HUES6 (cell line): Measurements from ENCODE around the gene CDK14.

ENCODE experiments used
- H3K27ac ChIP-seq: 2 replicates; pipeline ENCODE4 v1.7.0; 2013; ENCODE audit warnings: low read depth, mild to moderate bottlenecking, low read length, inconsistent platforms
- H3K27me3 ChIP-seq: 2 replicates; pipeline ENCODE4 v1.6.1; 2013; ENCODE audit warnings: low read length; ENCODE audit not compliant: control insufficient read depth, insufficient read depth
- H3K36me3 ChIP-seq: 2 replicates; pipeline ENCODE4 v1.6.1; 2013; ENCODE audit warnings: low read length; ENCODE audit not compliant: control insufficient read depth, insufficient read depth
- H3K4me1 ChIP-seq: 2 replicates; pipeline ENCODE4 v1.6.1; 2013; ENCODE audit warnings: low read length; ENCODE audit not compliant: control insufficient read depth, insufficient read depth
- H3K4me3 ChIP-seq: 2 replicates; pipeline ENCODE4 v1.5.1; 2013; ENCODE audit warnings: low read depth, low read length
- H3K9ac ChIP-seq: one replicate; pipeline ENCODE4 v1.6.1; 2013; ENCODE audit warnings: mild to moderate bottlenecking, low read length
- H3K9me3 ChIP-seq: 2 replicates; pipeline ENCODE4 v1.6.1; 2013; ENCODE audit warnings: low read depth, low read length; ENCODE audit not compliant: control insufficient read depth, insufficient read depth

The CDK14 gene

DNA sequence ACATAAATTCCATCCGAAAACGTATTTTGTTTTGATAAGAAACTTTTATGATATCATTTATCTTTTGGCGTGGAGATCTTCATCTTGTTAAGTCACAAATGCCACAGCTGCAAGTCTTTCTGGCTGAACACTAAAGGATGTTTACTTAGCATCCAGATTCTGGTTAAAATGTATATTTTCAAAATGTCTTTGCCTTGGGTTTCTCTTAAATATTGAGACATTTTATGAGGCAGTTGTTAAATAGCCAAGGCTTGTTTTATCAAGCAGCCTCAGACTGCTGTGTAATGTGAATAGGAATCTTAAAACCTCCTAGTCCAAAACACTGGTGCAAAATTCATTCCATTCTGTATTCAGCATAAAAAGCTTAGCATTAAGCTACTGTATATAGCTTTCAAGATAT, 531.8 kb downstream of the CDK14 start:
- no peak overlapping the region for H3K4me3 ChIP-seq
- no peak overlapping the region for H3K9ac ChIP-seq
- no peaks in the 10 kb centered on the region for H3K9me3 ChIP-seq
- peaks cover 16% of the 10 kb centered on the region for H3K4me1 ChIP-seq
- no peaks in the 10 kb centered on the region for H3K36me3 ChIP-seq
- no peaks in the 10 kb centered on the region for H3K27me3 ChIP-seq
- H3K27ac ChIP-seq: no peak overlapping the region

DNA sequence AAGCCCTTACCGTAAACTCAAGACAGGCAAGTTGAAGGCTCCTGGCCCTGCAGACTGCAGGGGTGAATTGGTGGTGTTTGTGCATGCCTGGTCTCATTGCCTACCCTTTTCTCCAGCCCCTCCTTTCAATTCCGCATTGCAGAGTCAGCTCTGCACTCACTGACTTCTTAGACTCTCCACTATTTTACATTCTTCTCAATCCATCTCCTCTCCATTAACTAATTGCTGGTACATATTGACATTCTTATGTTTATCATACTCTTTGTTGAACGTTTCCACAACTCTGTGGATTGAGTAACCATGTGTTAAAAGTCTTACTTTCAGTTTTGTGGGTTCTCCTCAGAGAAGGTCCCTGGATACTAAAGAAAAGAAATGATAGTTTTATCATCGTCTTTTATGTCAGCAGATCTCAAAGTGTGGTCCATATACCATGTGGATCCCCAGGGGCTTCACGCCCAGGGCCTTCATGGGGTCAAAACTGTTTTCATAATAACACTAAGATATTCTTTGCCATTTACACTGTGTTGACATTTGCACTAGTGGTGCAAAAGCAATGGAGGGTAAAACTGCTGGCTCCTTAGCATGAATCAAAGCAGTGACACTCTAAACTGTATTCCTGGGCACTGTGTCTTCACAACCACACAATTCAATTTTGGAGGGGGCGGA, 532.7 kb downstream of the CDK14 start:
- Histone ChIP-seq H3K9ac (no peak overlapping the region), H3K27ac (no peak overlapping the region), H3K4me3 (no peak overlapping the region)

DNA sequence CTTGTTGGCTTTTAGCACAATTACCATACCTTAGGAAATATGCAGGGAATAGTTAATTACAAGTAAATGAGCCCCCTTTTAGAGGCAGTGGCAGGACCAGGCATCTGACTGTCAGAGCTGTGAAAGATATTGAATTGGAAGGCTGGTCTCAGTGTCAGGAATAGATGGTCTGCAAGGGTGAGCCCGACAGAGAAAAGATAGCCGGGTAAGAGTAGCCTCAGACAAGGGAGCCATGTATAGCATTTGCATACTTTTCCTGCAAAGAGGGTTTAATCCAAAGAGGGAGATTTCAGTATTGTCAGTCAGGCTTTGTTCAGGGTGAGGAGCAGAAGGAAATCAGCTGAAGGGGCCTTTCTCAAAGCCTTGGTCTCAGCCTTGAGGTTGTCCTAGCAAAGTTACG, 539.2 kb downstream of the CDK14 start:
- Histone ChIP-seq H3K27ac (peak overlapping the region; percentile 58), H3K36me3 (no peaks in the 10 kb centered on the region), H3K4me3 (no peak overlapping the region), H3K4me1 (peaks cover 11% of the 10 kb centered on the region), H3K9ac (no peak overlapping the region), H3K27me3 (no peaks in the 10 kb centered on the region), H3K9me3 (no peaks in the 10 kb centered on the region)

More for the DNA sequence above, 532.7 kb downstream of the CDK14 start:
- peaks cover 16% of the 10 kb centered on the region for H3K4me1 ChIP-seq
- no peaks in the 10 kb centered on the region for H3K9me3 ChIP-seq
- H3K27me3 ChIP-seq: no peaks in the 10 kb centered on the region
- H3K36me3 ChIP-seq: no peaks in the 10 kb centered on the region

DNA sequence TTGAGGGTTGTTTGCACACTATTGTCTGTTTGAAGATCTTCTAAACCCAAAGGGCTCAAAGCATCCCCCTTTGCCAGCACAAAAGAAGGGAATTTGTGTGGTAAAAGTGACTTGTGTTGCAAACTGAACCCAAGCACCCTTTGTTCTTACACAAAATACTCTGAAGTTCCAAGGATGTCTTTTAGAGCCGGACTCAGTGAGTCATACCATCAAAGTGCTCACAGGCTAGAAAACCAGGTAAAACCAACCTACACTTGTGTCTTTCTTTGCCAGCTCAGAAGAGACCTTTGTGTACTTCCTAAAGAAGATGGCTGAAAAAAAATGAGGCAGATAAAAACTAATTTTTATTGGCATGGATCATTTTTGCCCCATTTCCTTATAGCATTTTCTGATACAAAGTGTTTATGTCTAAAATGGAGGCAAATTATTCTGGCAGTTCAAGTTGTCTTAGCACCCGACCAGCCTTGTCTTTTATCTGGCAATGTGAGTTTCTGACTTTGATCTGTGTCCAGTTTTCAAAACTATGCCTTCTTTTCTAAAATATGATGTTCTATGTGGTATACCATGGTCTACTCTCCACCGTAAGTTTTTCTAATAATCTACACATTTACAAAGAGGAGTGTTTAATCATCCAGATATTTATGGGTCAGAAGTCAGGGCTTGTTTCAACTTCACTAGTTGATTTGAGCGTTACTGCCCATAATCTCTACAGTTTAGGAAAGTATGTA, 539.7 kb downstream of the CDK14 start:
- H3K9me3 ChIP-seq: no peaks in the 10 kb centered on the region
- H3K36me3 ChIP-seq: no peaks in the 10 kb centered on the region
- no peak overlapping the region for H3K4me3 ChIP-seq
- H3K9ac ChIP-seq: no peak overlapping the region
- H3K27ac ChIP-seq: peak overlapping the region; percentile 58
- H3K4me1 ChIP-seq: peaks cover 11% of the 10 kb centered on the region
- no peaks in the 10 kb centered on the region for H3K27me3 ChIP-seq

DNA sequence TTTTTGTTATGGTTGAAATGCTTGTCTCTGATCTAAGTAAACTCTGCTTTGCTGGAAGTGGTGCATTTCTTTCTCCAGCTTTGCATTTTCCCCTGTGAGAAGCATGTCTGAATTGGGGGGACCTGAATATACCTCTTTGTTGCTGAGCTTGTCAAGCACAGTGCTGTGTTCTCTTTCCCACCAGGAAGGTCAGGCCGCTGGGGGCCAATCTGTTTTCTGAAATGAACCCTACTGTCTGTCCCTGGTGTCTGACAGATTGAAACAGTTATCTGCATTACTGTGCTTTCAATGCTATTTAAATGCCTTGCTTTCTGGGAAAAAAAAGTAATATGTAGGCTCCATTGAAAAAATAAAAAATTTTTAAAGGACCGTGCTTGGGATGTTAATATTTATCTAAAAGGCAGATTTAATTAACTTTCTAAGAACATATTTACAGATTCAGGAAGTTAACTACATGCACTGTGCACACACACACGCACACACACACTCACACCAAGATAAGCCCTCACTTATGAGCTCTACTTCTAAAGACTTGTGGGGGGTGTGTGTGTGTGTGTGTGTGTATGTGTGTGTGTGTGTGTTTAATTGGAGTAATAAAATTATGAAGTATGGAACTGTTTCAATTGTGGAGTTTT, 541.1 kb downstream of the CDK14 start:
- H3K27ac ChIP-seq: no peak overlapping the region
- H3K4me1 ChIP-seq: peaks cover 11% of the 10 kb centered on the region
- H3K36me3 ChIP-seq: no peaks in the 10 kb centered on the region
- H3K27me3 ChIP-seq: no peaks in the 10 kb centered on the region
- H3K9ac ChIP-seq: no peak overlapping the region
- no peak overlapping the region for H3K4me3 ChIP-seq
- H3K9me3 ChIP-seq: no peaks in the 10 kb centered on the region

DNA sequence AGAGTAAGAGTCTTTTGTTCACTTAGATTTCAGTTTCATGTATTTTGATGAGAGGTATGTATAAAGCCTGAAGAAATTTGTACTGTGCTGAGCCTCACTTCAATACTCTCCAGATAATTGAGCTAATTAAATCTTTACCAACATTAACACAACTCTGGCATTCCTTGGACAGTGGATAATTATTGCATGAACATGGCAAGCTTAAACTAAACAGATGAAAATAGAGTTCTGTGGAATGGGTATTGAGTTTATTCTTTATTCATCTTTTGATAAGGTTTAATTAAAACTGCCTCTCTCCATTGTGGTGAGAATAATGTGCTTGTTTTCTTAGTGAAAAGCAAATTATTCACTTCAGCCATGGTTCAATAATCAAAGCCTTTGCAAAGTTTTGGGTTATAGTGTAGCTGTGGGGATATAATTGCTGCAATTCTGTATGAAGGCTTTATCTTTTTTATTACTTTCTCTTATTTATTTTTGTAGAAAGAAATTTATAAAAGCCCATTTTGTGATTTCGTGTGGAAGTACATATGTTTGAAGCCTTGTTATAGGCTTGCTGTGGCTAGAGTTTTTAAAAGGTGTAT, 541.8 kb downstream of the CDK14 start:
- H3K9ac ChIP-seq: no peak overlapping the region

DNA sequence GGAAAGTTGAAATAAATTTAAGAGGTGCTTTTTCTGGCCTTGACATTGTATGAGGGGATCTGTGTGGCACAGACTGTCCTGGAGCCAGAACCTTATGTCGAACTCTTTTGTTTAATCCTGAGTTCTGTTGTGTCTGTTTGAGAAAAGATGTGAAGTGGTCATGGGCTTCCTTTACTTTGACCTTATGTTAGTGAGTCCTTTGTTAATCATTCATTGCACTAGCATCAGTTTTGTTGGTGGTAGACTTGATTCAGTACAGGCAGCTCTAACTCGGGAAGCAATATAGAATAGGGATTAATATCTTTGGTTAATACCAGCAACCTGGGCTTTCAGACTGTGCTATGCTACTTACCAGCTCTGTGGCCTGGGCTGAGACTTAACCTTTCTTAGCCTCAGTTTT, 544.2 kb downstream of the CDK14 start:
- Histone ChIP-seq H3K9me3 (no peaks in the 10 kb centered on the region), H3K4me1 (peaks cover 8% of the 10 kb centered on the region), H3K9ac (no peak overlapping the region), H3K27me3 (no peaks in the 10 kb centered on the region), H3K27ac (no peak overlapping the region), H3K36me3 (no peaks in the 10 kb centered on the region), H3K4me3 (no peak overlapping the region)

More for the DNA sequence above, 541.8 kb downstream of the CDK14 start:
- no peaks in the 10 kb centered on the region for H3K27me3 ChIP-seq
- no peaks in the 10 kb centered on the region for H3K36me3 ChIP-seq
- no peak overlapping the region for H3K4me3 ChIP-seq
- H3K4me1 ChIP-seq: peaks cover 11% of the 10 kb centered on the region
- H3K27ac ChIP-seq: no peak overlapping the region
- H3K9me3 ChIP-seq: no peaks in the 10 kb centered on the region

DNA sequence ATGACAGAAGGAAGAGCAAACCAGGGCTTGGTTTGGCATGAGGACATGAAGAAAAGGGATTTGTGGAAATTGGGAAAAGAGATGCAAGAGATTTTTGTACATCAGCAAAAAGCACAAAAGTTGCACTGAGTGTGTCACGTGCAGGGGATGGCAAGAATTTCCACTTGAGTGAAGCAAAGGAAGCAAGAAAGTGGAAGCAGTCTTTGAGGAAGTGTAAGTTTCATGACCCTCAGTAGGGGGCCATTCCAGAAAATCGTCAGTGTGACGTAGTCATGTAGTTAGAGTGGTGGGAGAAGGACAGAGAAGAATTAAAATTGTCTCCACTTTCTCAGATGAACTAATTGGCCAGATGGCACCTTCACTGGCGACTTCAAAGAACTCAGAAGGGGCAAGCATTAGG, 544.9 kb downstream of the CDK14 start:
- Histone ChIP-seq H3K36me3 (no peaks in the 10 kb centered on the region), H3K9me3 (no peaks in the 10 kb centered on the region), H3K27me3 (no peaks in the 10 kb centered on the region), H3K4me1 (peaks cover 1% of the 10 kb centered on the region), H3K4me3 (no peak overlapping the region), H3K9ac (no peak overlapping the region), H3K27ac (no peak overlapping the region)

DNA sequence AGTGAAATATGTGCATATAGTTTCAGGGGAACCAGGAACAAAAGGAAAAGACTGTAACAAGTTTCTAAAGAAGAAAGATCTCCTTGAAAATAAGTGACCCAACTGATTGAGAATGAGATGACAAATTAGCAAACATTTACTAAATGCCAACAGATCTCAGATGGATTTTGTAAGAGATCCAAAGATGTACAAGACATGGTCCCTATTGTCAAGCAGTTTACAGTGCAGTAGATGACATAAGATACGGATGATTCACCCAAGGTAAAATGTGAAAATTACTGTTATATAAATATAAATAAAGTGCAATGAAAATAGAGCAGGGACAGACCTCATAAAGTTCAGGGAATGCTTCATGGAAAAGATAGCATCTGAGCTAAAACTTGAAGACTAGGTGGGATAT, 546.6 kb downstream of the CDK14 start:
- Histone ChIP-seq H3K9me3 (no peaks in the 10 kb centered on the region), H3K9ac (no peak overlapping the region), H3K4me3 (no peak overlapping the region), H3K4me1 (no peaks in the 10 kb centered on the region), H3K27me3 (no peaks in the 10 kb centered on the region), H3K36me3 (no peaks in the 10 kb centered on the region), H3K27ac (no peak overlapping the region)

DNA sequence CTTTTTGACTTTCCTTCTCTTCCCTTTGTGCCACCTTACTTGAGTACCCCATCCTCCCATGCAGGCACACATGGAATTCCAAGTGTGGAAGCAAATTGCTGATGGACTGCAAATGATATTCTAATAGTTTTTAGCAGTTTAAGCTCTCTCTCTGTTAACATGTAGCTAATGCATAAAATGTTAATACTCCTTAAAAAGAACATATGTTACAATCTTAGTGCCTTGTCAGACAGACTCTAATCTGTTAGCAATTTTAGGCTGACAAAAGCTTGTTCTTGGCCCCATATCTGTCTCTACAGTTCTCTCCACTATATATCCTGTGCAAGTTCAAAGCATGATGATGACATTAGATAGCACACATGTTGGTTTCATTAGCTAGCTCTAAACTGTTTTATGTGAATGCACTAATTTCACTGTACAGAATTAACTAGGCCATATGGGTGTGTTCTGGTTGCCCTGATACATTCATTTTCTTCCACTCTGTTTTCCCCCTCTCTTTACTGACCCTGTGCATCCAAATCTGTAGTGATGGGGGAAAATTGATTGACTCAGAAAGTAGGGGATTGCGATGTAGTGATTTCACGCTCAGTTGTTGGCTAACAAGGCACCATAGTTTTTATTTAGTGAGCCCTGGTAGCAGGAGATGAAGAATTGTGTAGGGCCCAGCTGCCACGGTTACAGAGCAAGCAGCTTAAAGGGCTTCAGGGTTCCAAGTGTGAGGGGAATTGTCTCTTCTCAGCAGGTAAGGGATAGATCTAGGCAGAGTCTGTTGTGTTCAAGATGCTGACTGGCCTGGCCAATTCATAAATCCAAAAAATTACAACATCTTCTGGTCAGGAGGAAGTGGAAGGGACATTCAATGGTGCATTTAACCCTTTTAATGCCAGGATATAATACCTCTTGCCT, 553.5 kb downstream of the CDK14 start:
- Histone ChIP-seq H3K4me3 (no peak overlapping the region), H3K27ac (no peak overlapping the region), H3K4me1 (no peaks in the 10 kb centered on the region), H3K9me3 (no peaks in the 10 kb centered on the region), H3K9ac (no peak overlapping the region), H3K36me3 (no peaks in the 10 kb centered on the region), H3K27me3 (no peaks in the 10 kb centered on the region)
